NCI-H226 (cell line): ENCODE measurements around the gene PLCXD3.
A peak's percentile ranks its signal among the peaks of the same experiment; 100 is the strongest.
"Not testable (repeated sequence)": the region's sequence is repeated elsewhere in the genome, so short reads cannot be mapped to it uniquely, and the experiment has no call there.

ENCODE experiments used
- DNase-seq: peaks from one replicate; pipeline ENCODE4 v3.0.0-alpha.2; 2015

PLCXD3 gene

GRCh38 chr5:41510176-41510831, at the start of gene PLCXD3:
PLCXD3 (minus strand) TSS chr5:41510601; CDS start chr5:41510526, 75 bp downstream.
- DNase-seq, result no peak

GRCh38 chr5:41559184-41559583, 48.8 kb upstream of the PLCXD3 start:
- no peak for DNase-seq

GRCh38 chr5:41558295-41558694, 47.9 kb upstream of the PLCXD3 start:
- DNase-seq, result no peak

GRCh38 chr5:41547991-41548390, 37.6 kb upstream of the PLCXD3 start:
- DNase-seq, result no peak

- DNase-seq, result no peak
These were observed 31.8 kb upstream of the PLCXD3 start for GRCh38 chr5:41542183-41542582.

- DNase-seq, result no peak
These were observed 29.1 kb upstream of the PLCXD3 start for GRCh38 chr5:41539454-41539853.

GRCh38 chr5:41537581-41537980, 27.2 kb upstream of the PLCXD3 start:
- DNase-seq, result no peak

- no peak for DNase-seq
These were observed 22.1 kb upstream of the PLCXD3 start for GRCh38 chr5:41532485-41532884.

GRCh38 chr5:41527201-41527779, 16.9 kb upstream of the PLCXD3 start:
- peak; percentile 56 for DNase-seq

- no peak for DNase-seq
These were observed 16.3 kb upstream of the PLCXD3 start for GRCh38 chr5:41526699-41527098.

GRCh38 chr5:41524174-41524573, 13.8 kb upstream of the PLCXD3 start:
- DNase-seq, result no peak

- no peak for DNase-seq
These were observed 11.9 kb upstream of the PLCXD3 start for GRCh38 chr5:41522193-41522786.

- DNase-seq, result no peak
These were observed 9.4 kb upstream of the PLCXD3 start for GRCh38 chr5:41519801-41520200.

GRCh38 chr5:41517909-41518308, 7.5 kb upstream of the PLCXD3 start:
- DNase-seq, result no peak

GRCh38 chr5:41511241-41511640, 840 bp upstream of the PLCXD3 start:
- DNase-seq, result no peak

- DNase-seq, result no peak
These were observed 814 bp downstream of the PLCXD3 start for GRCh38 chr5:41509399-41510175.

- DNase-seq, result no peak
These were observed 1.6 kb downstream of the PLCXD3 start for GRCh38 chr5:41508696-41509398.

- no peak for DNase-seq
These were observed 2.2 kb downstream of the PLCXD3 start for GRCh38 chr5:41508186-41508585.

- DNase-seq, result no peak
These were observed 2.9 kb downstream of the PLCXD3 start for GRCh38 chr5:41507501-41507900.

- no peak for DNase-seq
These were observed 6.5 kb downstream of the PLCXD3 start for GRCh38 chr5:41503860-41504259.

GRCh38 chr5:41503310-41503709, 7.1 kb downstream of the PLCXD3 start:
- no peak for DNase-seq

- not testable (repeated sequence) for DNase-seq
These were observed 16.8 kb downstream of the PLCXD3 start for GRCh38 chr5:41493490-41494126.

- no peak for DNase-seq
These were observed 24.9 kb downstream of the PLCXD3 start for GRCh38 chr5:41485533-41485932.
